Astrocyte (in vitro differentiated cells and primary cell): Measurements from ENCODE around the gene STK24. TPM values are rescaled to one million over a fixed set of nuclear protein-coding genes. Genes with fewer than 3 reads are reported as not detected.

Source experiments
- DNase-seq: peaks from one replicate; pipeline ENCODE4 v3.0.0-alpha.2; 2010; ENCODE audit warnings: low read depth
- FAIRE-seq: peaks from 2 replicates; lab custom pipeline; 2011; peaks lifted over from hg19 to GRCh38; lab: Jason Lieb, UNC
- H2AFZ ChIP-seq: 2 replicates; pipeline ENCODE4 v1.6.0; 2012; ENCODE audit warnings: low read depth, low read length, inconsistent platforms
- H3K27ac ChIP-seq: 2 replicates; pipeline ENCODE4 v1.5.1; 2011; ENCODE audit warnings: low read depth, low read length, inconsistent platforms
- H3K27me3 ChIP-seq: 2 replicates; pipeline ENCODE4 v1.6.0; 2011; ENCODE audit warnings: low read length, inconsistent platforms; ENCODE audit not compliant: insufficient read depth
- H3K36me3 ChIP-seq: 2 replicates; pipeline ENCODE4 v1.5.1; 2011; ENCODE audit warnings: low read length, inconsistent platforms; ENCODE audit not compliant: insufficient read depth
- H3K4me1 ChIP-seq: 2 replicates; pipeline ENCODE4 v1.5.1; 2011; ENCODE audit warnings: low read length, inconsistent platforms; ENCODE audit not compliant: insufficient read depth
- H3K4me2 ChIP-seq: 2 replicates; pipeline ENCODE4 v1.6.0; 2012; ENCODE audit warnings: low read length, inconsistent platforms
- H3K4me3 ChIP-seq: 2 replicates; pipeline ENCODE4 v1.5.1; 2011; ENCODE audit warnings: low read depth, mild to moderate bottlenecking, low read length, inconsistent platforms; ENCODE audit not compliant: insufficient read depth
- H3K79me2 ChIP-seq: 2 replicates; pipeline ENCODE4 v1.6.0; 2012; ENCODE audit warnings: mild to moderate bottlenecking, low read length, inconsistent platforms; ENCODE audit not compliant: insufficient read depth
- H3K9ac ChIP-seq: 2 replicates; pipeline ENCODE4 v1.6.0; 2012; ENCODE audit warnings: mild to moderate bottlenecking, low read length, inconsistent platforms
- H3K9me3 ChIP-seq: 2 replicates; pipeline ENCODE4 v1.5.1; 2012; ENCODE audit warnings: low read depth, mild to moderate bottlenecking, low read length, inconsistent platforms; ENCODE audit not compliant: insufficient read depth
- H4K20me1 ChIP-seq: 2 replicates; pipeline ENCODE4 v1.6.0; 2012; ENCODE audit warnings: low read length, inconsistent platforms; ENCODE audit not compliant: insufficient read depth
- H3K27ac Mint-ChIP-seq: one replicate; pipeline ENCODE4 v1.8.0; 2021; ENCODE audit warnings: mild to moderate bottlenecking, mixed read lengths; ENCODE audit not compliant: unreplicated experiment
- H3K27me3 Mint-ChIP-seq: one replicate; pipeline ENCODE4 v1.8.0; 2021; ENCODE audit warnings: low read depth, mixed read lengths; ENCODE audit not compliant: unreplicated experiment
- H3K36me3 Mint-ChIP-seq: one replicate; pipeline ENCODE4 v1.8.0; 2021; ENCODE audit warnings: low read depth, mixed read lengths; ENCODE audit not compliant: unreplicated experiment
- H3K4me1 Mint-ChIP-seq: one replicate; pipeline ENCODE4 v1.8.0; 2021; ENCODE audit warnings: low read depth, mixed read lengths; ENCODE audit not compliant: unreplicated experiment
- H3K4me3 Mint-ChIP-seq: one replicate; pipeline ENCODE4 v1.8.0; 2021; ENCODE audit warnings: mild to moderate bottlenecking, moderate library complexity, mixed read lengths; ENCODE audit not compliant: unreplicated experiment
- H3K9me3 Mint-ChIP-seq: one replicate; pipeline ENCODE4 v1.8.0; 2021; ENCODE audit warnings: mild to moderate bottlenecking, mixed read lengths; ENCODE audit not compliant: unreplicated experiment
- CTCF ChIP-seq: IDR thresholded peaks from 2 replicates; pipeline ENCODE4 v1.5.1; 2011; ENCODE audit warnings: low read depth, mild to moderate bottlenecking, inconsistent platforms, low read length, moderate library complexity; ENCODE audit not compliant: insufficient read depth
- EZH2 ChIP-seq: IDR thresholded peaks from 2 replicates; pipeline ENCODE4 v1.6.1; 2012; ENCODE audit warnings: mild to moderate bottlenecking, low read length, inconsistent platforms; ENCODE audit not compliant: insufficient read depth
- total RNA-seq: library from RNA; stranded (reverse); gene quantifications from 2 replicates; pipeline ENCODE4 v1.2.1, GENCODE V29; 2021

STK24 gene
- total RNA-seq, 1 donor from 2014 or later = 96.1 TPM

- H3K27me3 ChIP-seq = no peaks in the 10 kb centered on the region
- no peak overlapping the region for H3K4me3 ChIP-seq
- TF ChIP-seq CTCF = no peak
- no peak for TF ChIP-seq EZH2
- no peak overlapping the region for H3K9ac ChIP-seq
- H3K27ac Mint-ChIP-seq = peak overlapping the region; percentile 50
- H4K20me1 ChIP-seq = peaks cover 16% of the 10 kb centered on the region
- peaks cover 8% of the 10 kb centered on the region for H3K4me1 ChIP-seq
- H3K36me3 ChIP-seq = peaks cover 20% of the 10 kb centered on the region
- no peaks in the 10 kb centered on the region for H3K27me3 Mint-ChIP-seq
- no peak overlapping the region for H2AFZ ChIP-seq
- H3K27ac ChIP-seq = no peak overlapping the region
- H3K4me1 Mint-ChIP-seq = peaks cover 17% of the 10 kb centered on the region
- H3K4me3 Mint-ChIP-seq = no peak overlapping the region
- no peak for FAIRE-seq
- no peaks in the 10 kb centered on the region for H3K9me3 ChIP-seq
- no peaks in the 10 kb centered on the region for H3K79me2 ChIP-seq
- H3K9me3 Mint-ChIP-seq = no peaks in the 10 kb centered on the region
- no peak for DNase-seq
- peaks cover 50% of the 10 kb centered on the region for H3K36me3 Mint-ChIP-seq
- H3K4me2 ChIP-seq = no peak overlapping the region
Measured at GRCh38 chr13:98429081-98429480, 147.8 kb downstream of the STK24 start.

- no peak overlapping the region for H3K4me3 Mint-ChIP-seq
- no peaks in the 10 kb centered on the region for H3K79me2 ChIP-seq
- no peak overlapping the region for H3K9ac ChIP-seq
- FAIRE-seq (no peak), DNase-seq (no peak)
- H3K27ac Mint-ChIP-seq = peak overlapping the region; percentile 4
- H4K20me1 ChIP-seq = peaks cover 16% of the 10 kb centered on the region
- no peak overlapping the region for H3K4me2 ChIP-seq
- H3K4me1 ChIP-seq = peaks cover 8% of the 10 kb centered on the region
- H3K4me1 Mint-ChIP-seq = peaks cover 17% of the 10 kb centered on the region
- H3K9me3 Mint-ChIP-seq = no peaks in the 10 kb centered on the region
- H3K27me3 Mint-ChIP-seq = no peaks in the 10 kb centered on the region
- H3K27me3 ChIP-seq = no peaks in the 10 kb centered on the region
- peaks cover 21% of the 10 kb centered on the region for H3K36me3 ChIP-seq
- TF ChIP-seq CTCF (no peak), EZH2 (no peak)
- H2AFZ ChIP-seq = no peak overlapping the region
- no peak overlapping the region for H3K4me3 ChIP-seq
- H3K27ac ChIP-seq = no peak overlapping the region
- H3K36me3 Mint-ChIP-seq = peaks cover 50% of the 10 kb centered on the region
- H3K9me3 ChIP-seq = no peaks in the 10 kb centered on the region
Measured at GRCh38 chr13:98428256-98428966, 148.5 kb downstream of the STK24 start.

DNA sequence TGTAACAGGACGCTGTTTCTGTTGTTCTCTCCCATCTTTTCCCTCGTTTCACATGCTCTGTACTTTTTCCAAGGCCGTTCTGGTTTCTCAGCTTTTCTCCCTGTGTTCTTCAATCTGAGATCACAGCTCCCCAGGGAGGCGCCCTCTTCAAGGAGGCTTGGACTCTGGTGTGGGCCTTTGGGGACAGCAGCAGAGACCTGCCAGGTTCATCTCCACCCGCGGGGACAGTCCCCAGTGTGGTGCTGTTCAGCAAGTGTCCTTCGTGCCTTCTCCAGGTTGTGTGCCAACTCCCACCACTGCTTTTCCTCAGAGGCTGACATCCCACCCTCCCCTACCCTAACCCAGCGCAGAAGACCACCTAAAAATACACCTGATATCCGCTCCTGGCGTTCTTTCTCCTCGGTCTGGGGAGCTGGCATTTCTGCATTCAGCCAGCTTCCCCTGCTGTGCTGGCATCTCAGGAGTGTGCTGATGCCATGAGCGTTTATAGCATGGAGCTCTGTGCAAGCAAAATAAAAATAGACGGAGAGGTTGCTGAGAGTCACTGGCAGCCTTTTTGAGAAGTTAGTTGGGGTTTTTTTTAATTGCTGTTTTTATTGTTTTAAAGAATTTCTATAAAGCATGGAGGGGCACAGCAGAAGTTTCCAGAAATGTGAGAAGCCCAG lies 149.4 kb downstream of the STK24 start:
- Histone ChIP-seq H3K4me2 (no peak overlapping the region), H3K4me3 (no peak overlapping the region), H3K9ac (no peak overlapping the region), H3K4me1 (peaks cover 8% of the 10 kb centered on the region), H3K79me2 (no peaks in the 10 kb centered on the region), H3K27me3 (no peaks in the 10 kb centered on the region), H3K36me3 (peaks cover 23% of the 10 kb centered on the region), H3K9me3 (no peaks in the 10 kb centered on the region), H3K27ac (no peak overlapping the region), H4K20me1 (peaks cover 12% of the 10 kb centered on the region), H2AFZ (no peak overlapping the region)
- peaks cover 17% of the 10 kb centered on the region for H3K4me1 Mint-ChIP-seq
- H3K27ac Mint-ChIP-seq = no peak overlapping the region
- H3K9me3 Mint-ChIP-seq = no peaks in the 10 kb centered on the region
- peaks cover 46% of the 10 kb centered on the region for H3K36me3 Mint-ChIP-seq
- H3K27me3 Mint-ChIP-seq = no peaks in the 10 kb centered on the region
- TF ChIP-seq CTCF = no peak
- TF ChIP-seq EZH2 = no peak
- DNase-seq (no peak), FAIRE-seq (no peak)
- no peak overlapping the region for H3K4me3 Mint-ChIP-seq
